RPMI8226 (cell line): ENCODE data around the gene SEZ6L.

Source experiments
- DNase-seq: peaks from one replicate; pipeline ENCODE4 v3.0.0-alpha.2; 2015

Gene SEZ6L

DNA sequence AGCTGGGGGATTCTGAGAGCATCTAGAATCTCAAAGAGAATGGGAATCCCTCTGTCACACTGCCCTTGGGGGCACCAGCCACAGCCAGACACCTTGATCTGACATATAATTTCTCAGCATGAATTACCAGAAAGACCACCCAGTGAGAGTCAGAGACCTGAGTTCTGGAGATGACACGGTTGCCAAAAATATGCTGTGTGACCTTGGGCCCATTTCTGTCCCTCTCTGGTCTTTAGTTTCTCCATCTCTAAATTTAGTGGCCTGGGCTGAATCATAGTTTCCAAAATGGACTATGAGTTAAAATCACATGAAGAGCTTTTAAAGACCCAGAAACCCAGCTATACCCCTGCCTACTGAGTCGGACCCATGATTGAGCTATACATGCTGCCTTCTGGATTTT is 15.9 kb downstream of the SEZ6L start:
- DNase-seq, result no peak

GRCh38 chr22:26188341-26188740 is 19.1 kb downstream of the SEZ6L start:
- DNase-seq, result no peak

- DNase-seq, result no peak
Measured at GRCh38 chr22:26194313-26194712, 25.1 kb downstream of the SEZ6L start.

DNA sequence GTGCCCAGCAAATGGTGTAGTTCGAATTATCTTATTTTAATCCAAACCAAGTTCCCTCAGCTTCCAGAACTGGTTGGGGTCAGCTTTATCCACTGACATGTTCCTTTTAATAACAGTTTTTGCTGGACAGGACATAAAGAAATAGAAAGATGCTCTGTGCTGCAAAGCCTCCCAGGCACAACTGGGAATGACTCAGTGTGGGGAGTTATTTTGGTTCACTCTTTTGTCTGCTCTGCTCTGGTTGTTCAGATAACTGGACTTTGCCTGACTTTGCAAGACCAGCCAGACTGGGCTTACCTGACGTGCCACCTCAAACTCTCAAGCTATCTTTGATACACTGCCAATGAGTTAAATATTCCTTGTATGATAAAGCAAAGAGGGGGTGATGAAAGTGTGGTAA is 25.6 kb downstream of the SEZ6L start:
- DNase-seq, result no peak

- DNase-seq, result no peak
Measured at GRCh38 chr22:26196657-26197056, 27.4 kb downstream of the SEZ6L start.

GRCh38 chr22:26197425-26197824 is 28.2 kb downstream of the SEZ6L start:
- DNase-seq, result no peak

GRCh38 chr22:26199665-26200064 is 30.4 kb downstream of the SEZ6L start:
- no peak for DNase-seq

GRCh38 chr22:26202280-26202924 is 33.1 kb downstream of the SEZ6L start:
- no peak for DNase-seq

- no peak for DNase-seq
Measured at GRCh38 chr22:26205494-26205893, 36.2 kb downstream of the SEZ6L start.

GRCh38 chr22:26210334-26210733 is 41.1 kb downstream of the SEZ6L start:
- DNase-seq, result no peak

GRCh38 chr22:26213826-26214225 is 44.6 kb downstream of the SEZ6L start:
- DNase-seq, result no peak

- no peak for DNase-seq
Measured at GRCh38 chr22:26214466-26214865, 45.2 kb downstream of the SEZ6L start.

DNA sequence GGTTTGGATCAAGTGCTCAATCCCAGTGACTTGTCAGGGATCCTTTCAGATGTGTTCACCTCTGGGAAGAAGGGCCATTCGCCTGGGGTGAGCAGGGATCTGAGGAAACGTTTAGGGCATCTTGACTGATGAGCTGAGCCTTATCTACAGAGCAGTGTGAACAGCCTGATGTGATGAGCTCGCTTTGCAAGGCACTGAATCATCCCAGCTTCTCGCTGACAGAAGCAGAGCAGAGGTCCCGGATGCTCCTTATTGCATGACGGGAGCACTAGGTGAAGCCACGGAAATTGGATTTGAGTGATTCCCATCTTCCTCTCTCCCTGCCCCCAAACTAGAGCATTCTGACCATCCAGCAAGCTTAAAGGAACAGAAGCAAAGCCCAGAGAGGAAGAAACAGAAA is 46.5 kb downstream of the SEZ6L start:
- DNase-seq, result no peak

GRCh38 chr22:26225207-26225606 is 55.9 kb downstream of the SEZ6L start:
- DNase-seq, result no peak

DNA sequence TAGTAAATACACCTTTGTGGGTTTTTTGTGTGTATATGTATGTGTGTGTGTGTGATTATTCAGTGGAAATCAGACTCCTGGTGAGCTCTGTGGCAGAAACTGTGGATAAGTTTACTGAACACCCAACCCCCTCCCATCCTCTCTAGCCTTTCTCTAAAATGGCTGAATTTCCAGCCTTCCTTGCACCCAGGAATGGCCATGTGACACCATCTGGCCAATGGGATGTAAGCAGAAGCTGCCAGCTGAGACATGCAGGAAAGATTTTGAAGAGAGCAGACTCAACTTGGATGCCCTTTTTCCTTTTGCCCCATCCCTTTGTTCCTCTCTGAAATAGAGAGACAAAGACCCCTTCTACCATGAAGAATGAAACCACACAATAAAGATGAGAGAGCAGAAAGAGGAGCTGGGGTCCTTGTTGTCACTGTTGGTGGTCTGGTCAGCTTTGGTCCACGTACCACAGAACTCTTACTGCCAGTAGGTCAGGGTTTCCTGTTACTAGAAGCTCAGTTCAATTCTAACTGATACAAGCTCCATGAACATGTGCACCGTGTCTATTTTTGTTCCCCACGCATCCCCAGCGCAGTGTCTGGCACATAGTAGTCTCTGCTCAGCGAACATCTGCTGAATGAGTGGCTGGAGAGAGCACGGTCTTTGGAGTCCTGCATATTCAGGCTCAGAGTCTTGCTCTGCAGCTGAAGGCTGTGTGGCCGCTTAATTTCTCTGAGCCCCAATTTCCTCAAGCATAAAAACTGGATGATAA is 57.5 kb downstream of the SEZ6L start:
- no peak for DNase-seq

- no peak for DNase-seq
Measured at GRCh38 chr22:26229910-26230309, 60.6 kb downstream of the SEZ6L start.

- DNase-seq, result no peak
Measured at GRCh38 chr22:26234296-26234695, 65.0 kb downstream of the SEZ6L start.

DNA sequence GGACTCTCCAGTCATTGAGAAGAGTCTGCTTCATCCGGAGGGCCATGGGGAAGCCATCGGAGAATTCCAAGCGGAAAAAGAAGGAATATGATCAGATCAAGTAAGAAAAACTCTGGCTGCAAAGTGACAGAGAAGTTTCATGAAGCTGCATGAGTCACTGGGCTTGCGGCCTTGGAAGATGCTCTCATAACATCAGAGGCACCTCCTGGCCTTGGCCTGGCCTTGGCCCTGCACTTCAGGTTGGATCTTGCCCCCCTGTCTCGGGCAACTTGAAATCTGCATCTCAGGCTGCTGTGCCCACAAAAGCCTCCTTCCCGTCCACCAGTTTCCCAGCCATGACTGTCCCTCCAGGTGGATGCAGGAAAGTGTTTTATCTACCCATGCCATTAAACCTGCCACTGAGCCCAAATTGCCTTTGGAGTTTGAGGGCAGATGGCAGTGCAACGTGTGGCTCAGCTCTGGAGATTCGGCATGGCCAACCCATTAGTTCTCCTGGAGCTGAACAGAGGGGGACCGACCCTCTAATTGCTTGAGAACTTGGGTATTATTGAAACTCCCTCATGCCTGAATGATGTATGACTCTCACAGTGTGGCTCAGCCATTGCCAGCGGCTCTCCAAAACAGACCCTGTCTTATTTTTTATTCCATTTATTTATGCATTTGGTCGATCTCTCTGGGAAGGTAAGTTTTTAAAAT is 66.7 kb downstream of the SEZ6L start:
- no peak for DNase-seq

- DNase-seq, result no peak
Measured at GRCh38 chr22:26236991-26237390, 67.7 kb downstream of the SEZ6L start.

GRCh38 chr22:26238596-26238995 is 69.3 kb downstream of the SEZ6L start:
- no peak for DNase-seq

- DNase-seq, result no peak
Measured at GRCh38 chr22:26239581-26239980, 70.3 kb downstream of the SEZ6L start.

GRCh38 chr22:26241361-26241760 is 72.1 kb downstream of the SEZ6L start:
- DNase-seq, result no peak

GRCh38 chr22:26245001-26245400 is 75.7 kb downstream of the SEZ6L start:
- no peak for DNase-seq

DNA sequence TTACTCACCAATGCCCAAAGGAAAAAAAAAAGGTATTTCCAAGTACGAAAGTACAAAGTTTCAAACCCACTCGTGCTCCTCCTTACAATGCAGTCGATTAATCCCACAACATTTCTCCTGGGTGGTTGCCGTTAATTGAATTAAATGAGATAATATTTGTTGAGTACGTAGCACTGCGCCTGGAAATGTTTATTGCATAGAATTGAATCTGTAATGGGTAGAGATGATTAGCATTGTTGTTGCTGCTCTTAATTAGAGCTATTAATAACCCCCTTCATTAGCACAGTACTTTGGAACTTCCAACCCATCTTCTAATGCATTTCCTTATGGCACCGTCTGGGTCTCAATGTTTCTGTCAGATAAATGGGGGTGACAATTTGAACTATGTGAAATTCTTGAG is 77.3 kb downstream of the SEZ6L start:
- no peak for DNase-seq
